Measurements from ENCODE around the gene GNB1L. TPM values are rescaled to one million over a fixed set of nuclear protein-coding genes. Genes with fewer than 3 reads are reported as not detected.

The GNB1L gene
- total RNA-seq, 1 experiment from 2014 or later, result 17.9 TPM

- peaks cover 43% of the 10 kb centered on the region for H3K27me3 ChIP-seq (replicated peaks; ENCODE audit: insufficient read depth, low read depth, low read length, poor library complexity)
- H3K27ac ChIP-seq (ENCODE audit: low read depth, low read length, poor library complexity, severe bottlenecking), result no peak overlapping the region
- no peak overlapping the region for H3K4me3 ChIP-seq (ENCODE audit: low read depth, low read length, poor library complexity, severe bottlenecking)
- POLR2A ChIA-PET (ENCODE audit: low non-redundant PET), result no interaction called here
- H3K9me3 ChIP-seq (ENCODE audit: low read depth, low read length, poor library complexity, severe bottlenecking), result no peaks in the 10 kb centered on the region
- no peaks in the 10 kb centered on the region for H3K36me3 ChIP-seq (ENCODE audit: insufficient read depth, low read length, poor library complexity, severe bottlenecking)
- DNase-seq (ENCODE audit: low spot score), result no peak
- no TSS peak for BruUV-seq (replicated peaks)
- CTCF ChIA-PET, result no interaction called here
- peaks cover 10% of the 10 kb centered on the region for H3K4me1 ChIP-seq (ENCODE audit: insufficient read depth, low read length, poor library complexity, severe bottlenecking)
- TF ChIP-seq EZH2 (IDR thresholded peaks at IDR 0.05; ENCODE audit: borderline replicate concordance, low read depth, low read length, poor library complexity, severe bottlenecking) (no peak), CTCF (conservative IDR thresholded peaks at IDR 0.05; ENCODE audit: low read depth, low read length) (no peak)
- intact Hi-C loops (cut with micrococcal nuclease; ENCODE audit: unreplicated experiment), result no loop called here
Measured at GRCh38 chr22:19753996-19754700, 100.5 kb downstream of the GNB1L start.

GRCh38 chr22:19753090-19753842 is 101.4 kb downstream of the GNB1L start:
- intact Hi-C loops (cut with micrococcal nuclease; ENCODE audit: unreplicated experiment), result no loop called here
- TF ChIP-seq EZH2 (IDR thresholded peaks at IDR 0.05; ENCODE audit: borderline replicate concordance, low read depth, low read length, poor library complexity, severe bottlenecking), result no peak
- peak; percentile 41; the same call in 1 of the 2 replicates for TF ChIP-seq CTCF (conservative IDR thresholded peaks at IDR 0.05; ENCODE audit: low read depth, low read length)
- no TSS peak for BruUV-seq (replicated peaks)
- CTCF ChIA-PET, result no interaction called here
- peaks cover 10% of the 10 kb centered on the region for H3K4me1 ChIP-seq (ENCODE audit: insufficient read depth, low read length, poor library complexity, severe bottlenecking)
- POLR2A ChIA-PET (ENCODE audit: low non-redundant PET), result no interaction called here
- peaks cover 40% of the 10 kb centered on the region for H3K27me3 ChIP-seq (replicated peaks; ENCODE audit: insufficient read depth, low read depth, low read length, poor library complexity)
- no peak for DNase-seq (ENCODE audit: low spot score)
- no peak overlapping the region for H3K27ac ChIP-seq (ENCODE audit: low read depth, low read length, poor library complexity, severe bottlenecking)
- H3K4me3 ChIP-seq (ENCODE audit: low read depth, low read length, poor library complexity, severe bottlenecking), result no peak overlapping the region
- H3K9me3 ChIP-seq (ENCODE audit: low read depth, low read length, poor library complexity, severe bottlenecking), result no peaks in the 10 kb centered on the region
- no peaks in the 10 kb centered on the region for H3K36me3 ChIP-seq (ENCODE audit: insufficient read depth, low read length, poor library complexity, severe bottlenecking)

- no TSS peak for BruUV-seq (replicated peaks)
- TF ChIP-seq EZH2 (IDR thresholded peaks at IDR 0.05; ENCODE audit: borderline replicate concordance, low read depth, low read length, poor library complexity, severe bottlenecking) (no peak), CTCF (conservative IDR thresholded peaks at IDR 0.05; ENCODE audit: low read depth, low read length) (no peak)
- no peaks in the 10 kb centered on the region for H3K36me3 ChIP-seq (ENCODE audit: insufficient read depth, low read length, poor library complexity, severe bottlenecking)
- H3K4me1 ChIP-seq (ENCODE audit: insufficient read depth, low read length, poor library complexity, severe bottlenecking), result peaks cover 6% of the 10 kb centered on the region
- H3K4me3 ChIP-seq (ENCODE audit: low read depth, low read length, poor library complexity, severe bottlenecking), result no peak overlapping the region
- intact Hi-C loops (cut with micrococcal nuclease; ENCODE audit: unreplicated experiment), result no loop called here
- ChIA-PET CTCF (no interaction called here), POLR2A (ENCODE audit: low non-redundant PET) (no interaction called here)
- peaks cover 28% of the 10 kb centered on the region for H3K27me3 ChIP-seq (replicated peaks; ENCODE audit: insufficient read depth, low read depth, low read length, poor library complexity)
- H3K9me3 ChIP-seq (ENCODE audit: low read depth, low read length, poor library complexity, severe bottlenecking), result no peaks in the 10 kb centered on the region
- DNase-seq (ENCODE audit: low spot score), result no peak
- no peak overlapping the region for H3K27ac ChIP-seq (ENCODE audit: low read depth, low read length, poor library complexity, severe bottlenecking)
Measured at GRCh38 chr22:19751497-19752245, 103.0 kb downstream of the GNB1L start.

Measured in A673 (cell line).